K562 (cell line): ENCODE measurements around the gene HSPA8. TPM values are rescaled to one million over a fixed set of nuclear protein-coding genes. Genes with fewer than 3 reads are reported as not detected.
A peak's percentile ranks its signal among the peaks of the same experiment; 100 is the strongest.

Experiments used
- BRD9 ChIP-seq: fragments of 450-650 bp; IDR thresholded peaks from 2 replicates; pipeline ENCODE4 v1.6.1; 2018; ENCODE audit warnings: low read depth; ENCODE audit not compliant: partially characterized antibody
- ETS2 ChIP-seq: IDR thresholded peaks from 2 replicates; pipeline ENCODE4 v1.6.1; 2016; ENCODE audit warnings: borderline replicate concordance, missing genetic modification characterization, mild to moderate bottlenecking, moderate library complexity, missing compliant biosample characterization; ENCODE audit not compliant: poor library complexity, severe bottlenecking
- FOXK1 ChIP-seq: sonication (generic); formaldehyde crosslinking; IDR thresholded peaks from 2 replicates; pipeline ENCODE4 v1.8.0; 2022; ENCODE audit warnings: missing genetic modification reagents, mild to moderate bottlenecking, borderline replicate concordance
- HNRNPUL1 ChIP-seq: fragments of 200-400 bp; formaldehyde crosslinking; IDR thresholded peaks from 2 replicates; pipeline ENCODE4 v1.6.1; 2017; ENCODE audit warnings: low read length
- IRF9 ChIP-seq: fragments of 450-650 bp; IDR thresholded peaks from 2 replicates; pipeline ENCODE4 v1.6.1; 2016; ENCODE audit warnings: missing biosample characterization, missing genetic modification characterization
- LARP7 ChIP-seq: fragments of 450-650 bp; IDR thresholded peaks from 2 replicates; pipeline ENCODE4 v1.6.1; 2016
- MED1 ChIP-seq: sonication (generic); formaldehyde crosslinking; IDR thresholded peaks from 2 replicates; pipeline ENCODE4 v1.8.1; 2023; ENCODE audit warnings: missing genetic modification reagents, borderline replicate concordance
- MLLT1 ChIP-seq, 2 experiments: fragments of 450-650 bp; IDR thresholded peaks; 2 replicates each; pipeline ENCODE4 v1.6.1; 2016
- PHF8 ChIP-seq: fragments of 200-600 bp; sonication (generic); IDR thresholded peaks from 2 replicates; pipeline ENCODE4 v1.6.1; 2012; ENCODE audit warnings: mixed run types, mild to moderate bottlenecking, inconsistent platforms, low read length, moderate library complexity, borderline replicate concordance
- PRMT5 ChIP-seq: sonication (generic); formaldehyde crosslinking; IDR thresholded peaks from 2 replicates; pipeline ENCODE4 v1.5.0; 2020; ENCODE audit warnings: missing genetic modification reagents
- SIRT6 ChIP-seq: IDR thresholded peaks from one replicate; pipeline ENCODE4 v1.6.1; 2012; ENCODE audit warnings: low read depth, mild to moderate bottlenecking, control low read depth, inconsistent platforms, low read length, moderate library complexity
- SUPT5H ChIP-seq: fragments of 450-650 bp; IDR thresholded peaks from 2 replicates; pipeline ENCODE4 v1.6.1; 2016
- TOE1 ChIP-seq, 2 experiments: fragments of 450-650 bp in 1 of 2; sonication (generic) in 1 of 2; formaldehyde crosslinking in 1 of 2; IDR thresholded peaks; 2 replicates each; pipeline versions ENCODE4 v1.7.1 to v1.8.0; 2016 to 2022; ENCODE audit warnings: borderline replicate concordance in 2 of 2, mild to moderate bottlenecking in 2 of 2, antibody characterized with exemption in 1 of 2, inconsistent platforms in 1 of 2, low read depth in 1 of 2, missing genetic modification reagents in 1 of 2, moderate library complexity in 1 of 2
- XRCC5 ChIP-seq: fragments of 200-400 bp; formaldehyde crosslinking; IDR thresholded peaks from 2 replicates; pipeline ENCODE4 v1.6.1; 2017; ENCODE audit warnings: low read depth, mild to moderate bottlenecking, low read length
- YBX1 ChIP-seq: fragments of 450-650 bp; IDR thresholded peaks from 2 replicates; pipeline ENCODE4 v1.7.1; 2016; ENCODE audit warnings: mild to moderate bottlenecking
- ZNF184 ChIP-seq: sonication (generic); formaldehyde crosslinking; IDR thresholded peaks from 2 replicates; pipeline ENCODE4 v1.5.0; 2020; ENCODE audit warnings: missing genetic modification reagents
- ZNF253 ChIP-seq: fragments of 250-450 bp; sonication (Bioruptor Pico); conservative IDR thresholded peaks from 2 replicates; pipeline ENCODE4 v1.6.1; 2021; ENCODE audit warnings: mild to moderate bottlenecking
- ZNF354B ChIP-seq: fragments of 250-450 bp; sonication (Bioruptor Pico); IDR thresholded peaks from 2 replicates; pipeline ENCODE4 v1.4.0; 2020
- ZNF436 ChIP-seq: fragments of 250-450, 450-650 bp; sonication (Bioruptor Pico); formaldehyde crosslinking; IDR thresholded peaks from 2 replicates; pipeline ENCODE4 v1.7.0; 2020; ENCODE audit warnings: mild to moderate bottlenecking
- ZNF766 ChIP-seq: fragments of 200-800 bp; sonication (Bioruptor generic); conservative IDR thresholded peaks from 2 replicates; pipeline ENCODE4 v1.6.1; 2016; ENCODE audit warnings: missing genetic modification characterization, missing compliant biosample characterization
- polyA plus RNA-seq, 8 experiments: library from polyadenylated mRNA; depleted of rRNA in 4 of 8; stranded (reverse) in 5 of 8; unstranded in 3 of 8; fragments of >200 nt; fragmentation: Nextera tagmentation in 2 of 8; fragmentation: Illumina TruSeq in 1 of 8; extraction: Ambion mirVana in 2 of 8; extraction: Trizol in 1 of 8; gene quantifications; 2 replicates each; pipeline versions ENCODE4 v1.2.1 to v1.2.3, GENCODE V29; 2011 to 2014; ENCODE audit warnings: inconsistent platforms in 1 of 8, missing spikeins in 1 of 8
- total RNA-seq, 7 experiments: library from RNA; depleted of rRNA in 6 of 7; stranded (reverse); fragments of >200 nt in 6 of 7; fragmentation: Illumina TruSeq in 2 of 7; extraction: Trizol in 2 of 7; gene quantifications; 2 replicates each; pipeline versions ENCODE4 v1.2.1 to v1.2.3, GENCODE V29; 2011 to 2021; ENCODE audit warnings: low replicate concordance in 1 of 7
- TF ChIP-seq, protein P1 (sequence below): fragments of 200-800 bp; sonication (Bioruptor generic); IDR thresholded peaks from 2 replicates; pipeline ENCODE4 v1.6.1; 2017; ENCODE audit warnings: missing genetic modification characterization, missing compliant biosample characterization
- TF ChIP-seq, protein P2 (sequence below): sonication (generic); formaldehyde crosslinking; IDR thresholded peaks from 2 replicates; pipeline ENCODE4 v1.8.0; 2022; ENCODE audit warnings: mild to moderate bottlenecking, missing genetic modification reagents, borderline replicate concordance

HSPA8 gene
- total and polyA plus RNA-seq, 9 of the 15 experiments (the other 6 are each of a cell fraction or from before 2014, with no cell fraction given), result 1,250 to 3,966 (median 2,773) TPM

DNA sequence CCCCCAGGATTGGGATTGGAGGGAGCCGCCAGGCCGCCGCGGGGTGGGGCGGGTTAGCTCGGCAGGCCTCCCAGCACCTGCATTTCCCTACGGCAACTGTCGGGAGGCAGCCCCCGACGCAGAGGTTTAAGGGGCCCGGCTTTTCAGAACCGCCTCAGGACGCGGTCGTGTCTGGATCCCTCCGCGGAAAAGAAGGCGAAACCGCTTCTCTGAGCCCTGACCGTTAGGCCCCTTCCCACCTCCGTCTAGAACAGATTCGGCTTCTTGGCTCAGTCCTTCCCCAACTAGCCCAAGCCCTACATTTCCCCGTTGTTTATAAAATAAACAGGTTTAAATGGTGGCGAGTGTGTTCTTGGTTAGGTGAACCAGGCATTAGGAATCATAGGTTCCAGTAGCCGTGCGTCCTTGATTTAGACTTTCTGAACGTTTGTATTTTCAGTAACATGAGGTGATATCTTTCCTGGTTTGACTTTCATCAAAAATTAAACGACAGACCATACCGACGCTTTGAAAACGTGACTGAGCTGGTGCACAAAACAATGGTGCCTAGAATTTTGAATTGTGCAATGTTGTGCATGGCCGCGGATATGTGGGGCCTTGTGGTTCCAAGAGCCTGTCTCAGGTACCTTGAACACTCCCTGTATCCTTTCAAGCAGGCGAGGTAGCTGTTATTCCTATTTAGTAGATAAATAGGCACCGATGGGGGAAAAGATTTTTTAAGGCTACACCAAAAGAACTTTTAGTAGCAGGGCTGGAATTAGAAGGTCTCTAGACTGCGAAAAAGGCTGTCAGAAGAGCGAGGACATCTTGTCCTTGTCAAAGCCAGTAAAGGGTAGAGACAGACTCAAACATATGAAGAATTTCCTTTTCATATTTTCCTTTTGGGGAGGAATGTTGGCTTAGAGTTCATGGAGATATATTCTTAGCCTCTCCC, 1.2 kb upstream of the HSPA8 start (continued):
- TF ChIP-seq, protein P1, sequence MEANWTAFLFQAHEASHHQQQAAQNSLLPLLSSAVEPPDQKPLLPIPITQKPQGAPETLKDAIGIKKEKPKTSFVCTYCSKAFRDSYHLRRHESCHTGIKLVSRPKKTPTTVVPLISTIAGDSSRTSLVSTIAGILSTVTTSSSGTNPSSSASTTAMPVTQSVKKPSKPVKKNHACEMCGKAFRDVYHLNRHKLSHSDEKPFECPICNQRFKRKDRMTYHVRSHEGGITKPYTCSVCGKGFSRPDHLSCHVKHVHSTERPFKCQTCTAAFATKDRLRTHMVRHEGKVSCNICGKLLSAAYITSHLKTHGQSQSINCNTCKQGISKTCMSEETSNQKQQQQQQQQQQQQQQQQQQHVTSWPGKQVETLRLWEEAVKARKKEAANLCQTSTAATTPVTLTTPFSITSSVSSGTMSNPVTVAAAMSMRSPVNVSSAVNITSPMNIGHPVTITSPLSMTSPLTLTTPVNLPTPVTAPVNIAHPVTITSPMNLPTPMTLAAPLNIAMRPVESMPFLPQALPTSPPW (CRISPR knock-in tag), result no peak
- TF ChIP-seq ZNF766 (CRISPR knock-in tag) (0 out of 2 replicates have a peak, but pooled peaks have one; percentile 43), PRMT5 (CRISPR knock-in tag) (no peak), ZNF184 (CRISPR knock-in tag) (no peak), BRD9 (no peak), LARP7 (no peak), SIRT6 (no peak), SUPT5H (no peak; the same call in 1 of the 2 replicates), PHF8 (peak; percentile 42), MLLT1 (IDR thresholded peaks at IDR 0.05) (no peak), ETS2 (no peak), ZNF436 (CRISPR knock-in tag) (no peak), FOXK1 (CRISPR knock-in tag) (no peak), IRF9 (tag) (peak; percentile 41; the same call in 1 of the 2 replicates), MED1 (CRISPR knock-in tag) (no peak), ZNF354B (no peak), TOE1 (IDR thresholded peaks at IDR 0.05; ENCODE audit: borderline replicate concordance) (no peak), TOE1 (CRISPR knock-in tag; IDR thresholded peaks at IDR 0.05; ENCODE audit: borderline replicate concordance, low read depth) (no peak), HNRNPUL1 (no peak), YBX1 (no peak), ZNF253 (CRISPR knock-in tag) (no peak), XRCC5 (no peak)
- TF ChIP-seq, protein P2, sequence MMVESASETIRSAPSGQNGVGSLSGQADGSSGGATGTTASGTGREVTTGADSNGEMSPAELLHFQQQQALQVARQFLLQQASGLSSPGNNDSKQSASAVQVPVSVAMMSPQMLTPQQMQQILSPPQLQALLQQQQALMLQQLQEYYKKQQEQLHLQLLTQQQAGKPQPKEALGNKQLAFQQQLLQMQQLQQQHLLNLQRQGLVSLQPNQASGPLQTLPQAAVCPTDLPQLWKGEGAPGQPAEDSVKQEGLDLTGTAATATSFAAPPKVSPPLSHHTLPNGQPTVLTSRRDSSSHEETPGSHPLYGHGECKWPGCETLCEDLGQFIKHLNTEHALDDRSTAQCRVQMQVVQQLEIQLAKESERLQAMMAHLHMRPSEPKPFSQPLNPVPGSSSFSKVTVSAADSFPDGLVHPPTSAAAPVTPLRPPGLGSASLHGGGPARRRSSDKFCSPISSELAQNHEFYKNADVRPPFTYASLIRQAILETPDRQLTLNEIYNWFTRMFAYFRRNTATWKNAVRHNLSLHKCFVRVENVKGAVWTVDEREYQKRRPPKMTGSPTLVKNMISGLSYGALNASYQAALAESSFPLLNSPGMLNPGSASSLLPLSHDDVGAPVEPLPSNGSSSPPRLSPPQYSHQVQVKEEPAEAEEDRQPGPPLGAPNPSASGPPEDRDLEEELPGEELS (CRISPR knock-in tag), result no peak
